ENCODE data around the gene ARHGEF1. TPM values are rescaled to one million over a fixed set of nuclear protein-coding genes. Genes with fewer than 3 reads are reported as not detected.

Gene ARHGEF1
- total RNA-seq, 4 donors from 2014 or later: 40.4 to 58.3 (median 51.4) TPM

DNA sequence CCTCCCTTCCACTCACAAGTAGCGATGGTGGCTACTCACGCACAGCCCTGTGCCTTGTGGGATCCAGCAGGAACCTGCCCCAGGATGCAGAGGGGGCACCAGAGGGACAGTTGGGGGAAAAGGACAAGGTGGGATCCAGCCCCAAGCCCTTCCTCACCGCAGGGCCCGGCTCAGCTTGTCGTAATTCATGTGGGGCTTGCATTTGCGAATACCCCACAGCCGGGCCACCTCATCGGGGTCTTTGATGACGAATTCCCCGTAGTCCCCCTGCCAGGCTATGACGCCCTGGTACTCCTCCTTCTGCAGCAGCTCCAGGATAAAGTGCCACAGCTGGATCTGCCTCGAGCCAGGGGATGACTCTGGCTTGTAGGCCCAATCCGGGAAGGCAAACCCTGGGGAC lies 26.7 kb downstream of the ARHGEF1 start:
- peaks cover 61% of the 10 kb centered on the region for H3K27me3 ChIP-seq
- H3K9me3 ChIP-seq: no peaks in the 10 kb centered on the region
- peaks cover 0 to 37% of the 10 kb centered on the region in 2 donors for H3K36me3 ChIP-seq
- no peak for TF ChIP-seq POLR2AphosphoS5 (IDR thresholded peaks at IDR 0.05)
- no peak for TF ChIP-seq EP300 (IDR thresholded peaks at IDR 0.05)
- TF ChIP-seq, protein P1, sequence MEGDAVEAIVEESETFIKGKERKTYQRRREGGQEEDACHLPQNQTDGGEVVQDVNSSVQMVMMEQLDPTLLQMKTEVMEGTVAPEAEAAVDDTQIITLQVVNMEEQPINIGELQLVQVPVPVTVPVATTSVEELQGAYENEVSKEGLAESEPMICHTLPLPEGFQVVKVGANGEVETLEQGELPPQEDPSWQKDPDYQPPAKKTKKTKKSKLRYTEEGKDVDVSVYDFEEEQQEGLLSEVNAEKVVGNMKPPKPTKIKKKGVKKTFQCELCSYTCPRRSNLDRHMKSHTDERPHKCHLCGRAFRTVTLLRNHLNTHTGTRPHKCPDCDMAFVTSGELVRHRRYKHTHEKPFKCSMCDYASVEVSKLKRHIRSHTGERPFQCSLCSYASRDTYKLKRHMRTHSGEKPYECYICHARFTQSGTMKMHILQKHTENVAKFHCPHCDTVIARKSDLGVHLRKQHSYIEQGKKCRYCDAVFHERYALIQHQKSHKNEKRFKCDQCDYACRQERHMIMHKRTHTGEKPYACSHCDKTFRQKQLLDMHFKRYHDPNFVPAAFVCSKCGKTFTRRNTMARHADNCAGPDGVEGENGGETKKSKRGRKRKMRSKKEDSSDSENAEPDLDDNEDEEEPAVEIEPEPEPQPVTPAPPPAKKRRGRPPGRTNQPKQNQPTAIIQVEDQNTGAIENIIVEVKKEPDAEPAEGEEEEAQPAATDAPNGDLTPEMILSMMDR (IDR thresholded peaks at IDR 0.05): no peak
- TF ChIP-seq POLR2A (IDR thresholded peaks at IDR 0.05): no peak
- peaks cover 0 to 18% (median 3%) of the 10 kb centered on the region in 3 donors for H3K4me1 ChIP-seq
- ATAC-seq: no peak
- no peak overlapping the region for H3K4me3 ChIP-seq
- H3K27ac ChIP-seq: no peak overlapping the region
- WGBS, 2 donors (ENCODE audit: low coverage in 1 of 2): 20 to 33% methylated on average over 1 to 3 of the region's 13 CpGs

DNA sequence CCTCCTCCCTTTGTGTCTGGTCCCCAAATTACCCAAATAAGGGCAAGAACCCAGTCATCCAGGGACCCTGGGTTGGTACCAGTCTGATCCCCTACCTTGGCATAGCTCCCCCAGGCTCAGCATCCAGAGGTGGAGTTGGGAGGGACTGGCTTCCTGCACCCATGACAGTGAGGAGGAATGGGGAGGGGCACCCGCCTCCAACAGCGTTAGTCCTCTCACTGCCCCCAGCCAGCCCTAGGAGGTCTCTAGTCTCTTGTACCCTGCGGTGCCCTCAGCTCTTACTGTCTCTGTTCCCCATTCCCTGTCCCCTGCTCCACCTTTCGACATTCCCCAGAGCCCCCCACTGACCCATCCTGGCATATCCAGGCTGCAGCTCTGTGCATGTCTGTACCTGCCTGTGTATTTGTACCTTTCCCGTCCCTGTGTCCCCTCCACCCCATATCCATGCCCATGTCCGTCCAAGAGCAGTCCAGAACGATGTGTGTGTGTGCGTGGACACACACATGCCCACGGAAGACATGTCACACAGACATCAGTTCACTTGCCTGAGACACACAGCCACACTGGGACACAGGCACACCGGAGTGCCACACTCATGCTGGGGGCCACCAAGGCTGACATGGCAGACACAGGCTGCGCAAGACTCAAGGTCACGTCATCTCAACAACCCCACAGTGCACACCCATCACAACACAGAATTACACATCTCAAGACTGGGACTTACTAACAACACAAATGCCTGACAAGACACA lies 27.4 kb downstream of the ARHGEF1 start:
- Histone ChIP-seq H3K4me1 (peaks cover 0 to 25% (median 7%) of the 10 kb centered on the region in 3 donors), H3K27me3 (peaks cover 68% of the 10 kb centered on the region), H3K36me3 (peaks cover 0 to 30% of the 10 kb centered on the region in 2 donors), H3K27ac (no peak overlapping the region), H3K4me3 (no peak overlapping the region), H3K9me3 (no peaks in the 10 kb centered on the region)
- WGBS, 2 donors (ENCODE audit: low coverage in 1 of 2): 50 to 66% methylated on average over 4 of the region's 12 CpGs
- no peak for ATAC-seq
- TF ChIP-seq, protein P1 (IDR thresholded peaks at IDR 0.05): no peak
- TF ChIP-seq POLR2AphosphoS5 (IDR thresholded peaks at IDR 0.05) (no peak), EP300 (IDR thresholded peaks at IDR 0.05) (no peak), POLR2A (IDR thresholded peaks at IDR 0.05) (no peak)

DNA sequence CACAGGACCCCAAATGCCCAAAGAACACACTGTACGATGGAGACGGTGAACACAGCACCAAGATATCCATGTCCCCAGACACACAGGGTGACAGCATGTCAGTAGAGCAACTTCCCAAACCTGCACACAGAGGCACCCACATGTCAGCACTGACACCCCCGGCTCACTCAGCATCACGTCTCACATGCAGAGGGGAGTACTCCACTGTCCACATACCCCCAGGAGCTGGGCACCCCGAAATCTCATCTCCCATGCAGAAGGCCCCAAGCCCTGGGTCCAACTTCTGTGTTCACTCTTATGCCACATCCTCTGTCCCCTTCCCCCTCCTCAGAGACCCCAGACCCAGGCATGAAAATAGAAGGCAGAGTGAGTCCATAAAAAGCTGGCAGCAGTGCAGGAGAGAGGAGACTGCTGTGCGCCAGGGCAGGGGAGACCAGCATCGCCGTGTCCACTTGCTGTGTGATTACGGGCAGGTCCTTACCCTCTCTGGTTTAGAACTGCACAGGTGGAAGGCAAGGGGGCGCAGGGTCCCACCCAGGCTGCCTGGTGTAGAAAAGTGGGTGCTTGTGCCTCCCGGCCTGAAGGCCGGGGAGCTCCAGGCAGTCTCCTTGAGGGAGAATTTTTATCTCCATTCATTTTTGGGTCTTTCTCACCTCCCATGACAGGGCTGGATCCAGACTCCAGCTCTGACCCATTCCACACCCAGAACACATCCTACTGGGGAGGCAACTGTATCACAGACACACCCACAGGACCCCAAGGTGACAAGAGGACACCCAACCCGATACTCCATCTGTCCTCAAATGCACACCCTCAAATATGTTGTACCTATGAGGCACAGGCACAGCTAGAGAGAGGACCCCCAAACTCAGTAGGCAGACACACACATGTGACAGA lies 28.3 kb downstream of the ARHGEF1 start:
- peaks cover 0 to 30% (median 7%) of the 10 kb centered on the region in 3 donors for H3K4me1 ChIP-seq
- no peak overlapping the region for H3K4me3 ChIP-seq
- no CpG with 5 or more reads among the region's 13 CpGs for WGBS, 2 donors (ENCODE audit: low coverage in 1 of 2)
- peaks cover 77% of the 10 kb centered on the region for H3K27me3 ChIP-seq
- peaks cover 0 to 22% of the 10 kb centered on the region in 2 donors for H3K36me3 ChIP-seq
- H3K27ac ChIP-seq: no peak overlapping the region
- TF ChIP-seq, protein P1 (IDR thresholded peaks at IDR 0.05): no peak
- no peak for TF ChIP-seq POLR2A (IDR thresholded peaks at IDR 0.05)
- no peak for TF ChIP-seq POLR2AphosphoS5 (IDR thresholded peaks at IDR 0.05)
- no peak for TF ChIP-seq EP300 (IDR thresholded peaks at IDR 0.05)
- no peak for ATAC-seq
- no peaks in the 10 kb centered on the region for H3K9me3 ChIP-seq

- 4 to 20% methylated on average over 1 to 9 of the region's 29 CpGs for WGBS, 2 donors (ENCODE audit: low coverage in 1 of 2)
- H3K4me3 ChIP-seq: no peak overlapping the region
- peaks cover 0 to 13% of the 10 kb centered on the region in 2 donors for H3K36me3 ChIP-seq
- no peak for ATAC-seq
- H3K4me1 ChIP-seq: peaks cover 0 to 30% (median 7%) of the 10 kb centered on the region in 3 donors
- peaks cover 85% of the 10 kb centered on the region for H3K27me3 ChIP-seq
- TF ChIP-seq, protein P1 (IDR thresholded peaks at IDR 0.05): no peak
- TF ChIP-seq POLR2A (IDR thresholded peaks at IDR 0.05) (no peak), EP300 (IDR thresholded peaks at IDR 0.05) (no peak), POLR2AphosphoS5 (IDR thresholded peaks at IDR 0.05) (no peak)
- H3K9me3 ChIP-seq: no peaks in the 10 kb centered on the region
- H3K27ac ChIP-seq: no peak overlapping the region
Measured at GRCh38 chr19:41911889-41912731, 29.1 kb downstream of the ARHGEF1 start.
